Erythroblast (primary cell): ENCODE measurements around the gene PODN.

Experiments
- GATA1 ChIP-seq: IDR thresholded peaks from 2 replicates; pipeline ENCODE4 v1.6.1; 2011; ENCODE audit warnings: low read depth, mild to moderate bottlenecking, control low read depth, low read length, moderate library complexity
- POLR2A ChIP-seq: IDR thresholded peaks from 2 replicates; pipeline ENCODE4 v1.6.1; 2011; ENCODE audit warnings: mild to moderate bottlenecking, low read length

DNA sequence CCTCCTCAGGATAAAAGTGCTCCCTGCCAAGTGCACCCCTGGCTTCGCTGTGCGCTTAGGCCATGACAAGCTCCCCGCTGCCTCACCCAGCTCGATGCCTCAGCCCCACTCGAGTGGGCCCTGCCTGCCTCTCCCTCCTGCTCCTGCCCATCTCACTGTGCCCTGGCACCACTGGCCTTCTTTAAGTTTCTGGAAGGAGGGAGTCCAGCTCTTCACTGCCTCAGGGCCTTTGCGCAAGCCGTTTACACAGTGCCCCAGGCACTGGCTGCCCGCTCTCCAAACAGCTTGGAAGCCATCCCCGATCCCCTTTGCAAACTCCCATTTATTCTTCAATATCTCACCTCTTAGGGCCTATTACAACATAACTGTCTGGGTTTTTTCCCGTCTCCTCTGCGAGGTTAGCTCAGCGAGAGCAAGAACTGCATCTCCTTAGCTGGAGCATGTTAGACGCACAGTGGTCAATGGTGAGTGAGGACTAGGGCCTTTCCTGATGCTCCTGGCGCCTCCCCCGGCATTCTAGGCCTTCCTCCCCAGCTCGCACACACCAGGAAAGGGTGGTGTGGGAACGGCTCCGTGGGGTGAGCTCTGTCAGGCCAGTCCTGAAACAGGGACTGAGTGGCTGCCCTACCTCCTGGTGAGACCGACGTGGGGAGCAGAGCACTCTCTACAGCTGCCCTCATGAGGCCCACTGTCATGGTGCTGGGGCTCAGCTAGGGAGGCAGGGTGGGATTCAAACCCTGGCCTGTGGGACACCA is 31.9 kb downstream of the PODN start:
- TF ChIP-seq POLR2A (no peak), GATA1 (no peak)
